GM23338 (cell line): Measurements from ENCODE around the gene MAN2B2. TPM values are rescaled to one million over a fixed set of nuclear protein-coding genes. Genes with fewer than 3 reads are reported as not detected.

Source experiments
- ATAC-seq: fragments of 200-7000 bp; cut with Tn5 transposase; 3 replicates; pipeline ENCODE4 v1.9.1; 2020
- DNase-seq: peaks from one replicate; pipeline ENCODE4 v3.0.0-alpha.2; 2015; ENCODE audit warnings: low spot score
- H2AFZ ChIP-seq: fragments of 200-600 bp; sonication (generic); 2 replicates; pipeline ENCODE4 v1.8.0; 2016; ENCODE audit warnings: antibody characterized with exemption, mild to moderate bottlenecking, moderate library complexity
- H3F3A ChIP-seq: fragments of 200-600 bp; sonication (generic); replicated peaks from 2 replicates; pipeline ENCODE4 v1.8.0; 2017; ENCODE audit warnings: antibody characterized with exemption, mixed run types, low read depth
- H3K27ac ChIP-seq: fragments of 200-600 bp; sonication (generic); 2 replicates; pipeline ENCODE4 v1.6.1; 2016; ENCODE audit warnings: low read depth
- H3K27me3 ChIP-seq: fragments of 200-600 bp; sonication (generic); 2 replicates; pipeline ENCODE4 v1.8.0; 2016; ENCODE audit warnings: mild to moderate bottlenecking, mixed run types, moderate library complexity; ENCODE audit not compliant: insufficient read depth
- H3K36me3 ChIP-seq: fragments of 200-600 bp; sonication (generic); 2 replicates; pipeline ENCODE4 v1.8.0; 2016; ENCODE audit warnings: mild to moderate bottlenecking; ENCODE audit not compliant: insufficient read depth
- H3K4me1 ChIP-seq: fragments of 200-600 bp; sonication (generic); 2 replicates; pipeline ENCODE4 v1.8.0; 2016; ENCODE audit warnings: mild to moderate bottlenecking, moderate library complexity; ENCODE audit not compliant: insufficient read depth
- H3K4me2 ChIP-seq: fragments of 200-600 bp; sonication (generic); 2 replicates; pipeline ENCODE4 v1.7.1; 2017; ENCODE audit warnings: mixed run types
- H3K4me3 ChIP-seq: fragments of 200-600 bp; sonication (generic); 2 replicates; pipeline ENCODE4 v1.6.1; 2016; ENCODE audit warnings: mixed run types
- H3K79me2 ChIP-seq: fragments of 200-600 bp; sonication (generic); replicated peaks from 2 replicates; pipeline ENCODE4 v1.8.0; 2017; ENCODE audit warnings: mild to moderate bottlenecking; ENCODE audit not compliant: insufficient read depth
- H3K9me2 ChIP-seq: fragments of 200-600 bp; sonication (generic); 2 replicates; pipeline ENCODE4 v1.8.0; 2017; ENCODE audit not compliant: insufficient read depth
- H4K20me1 ChIP-seq: fragments of 200-600 bp; sonication (generic); replicated peaks from 2 replicates; pipeline ENCODE4 v1.8.0; 2017; ENCODE audit warnings: mild to moderate bottlenecking; ENCODE audit not compliant: insufficient read depth
- H3K27ac Mint-ChIP-seq: 2 replicates; pipeline ENCODE4 v1.8.0; 2020; ENCODE audit warnings: inconsistent platforms, mild to moderate bottlenecking, moderate library complexity, mixed read lengths
- H3K27me3 Mint-ChIP-seq: 3 replicates; pipeline ENCODE4 v1.8.0; 2022; ENCODE audit warnings: low read depth, mild to moderate bottlenecking, moderate library complexity, mixed read lengths, inconsistent platforms; ENCODE audit not compliant: insufficient read depth, poor library complexity
- H3K36me3 Mint-ChIP-seq: 3 replicates; pipeline ENCODE4 v1.8.0; 2021; ENCODE audit warnings: low read depth, mild to moderate bottlenecking, inconsistent platforms, moderate library complexity, mixed read lengths
- H3K4me1 Mint-ChIP-seq: 3 replicates; pipeline ENCODE4 v1.8.0; 2020; ENCODE audit warnings: mild to moderate bottlenecking, inconsistent platforms, mixed read lengths
- H3K4me3 Mint-ChIP-seq: 3 replicates; pipeline ENCODE4 v1.8.0; 2021; ENCODE audit warnings: moderate library complexity, mild to moderate bottlenecking, inconsistent platforms, mixed read lengths
- H3K9me3 Mint-ChIP-seq: 3 replicates; pipeline ENCODE4 v1.8.0; 2020; ENCODE audit warnings: moderate library complexity, mild to moderate bottlenecking, inconsistent platforms, mixed read lengths
- CREB1 ChIP-seq: fragments of 250-450 bp; sonication (Bioruptor Pico); IDR thresholded peaks from 2 replicates; pipeline ENCODE4 v1.5.0; 2020; ENCODE audit warnings: low read depth, mild to moderate bottlenecking, moderate library complexity
- EZH2phosphoT487 ChIP-seq: fragments of 200-600 bp; sonication (generic); IDR thresholded peaks from one replicate; pipeline ENCODE4 v1.8.1; 2018; ENCODE audit warnings: antibody characterized with exemption; ENCODE audit not compliant: unreplicated experiment
- NANOG ChIP-seq: IDR thresholded peaks from 2 replicates; pipeline ENCODE4 v1.6.1; 2016; ENCODE audit warnings: antibody characterized with exemption, borderline replicate concordance
- POLR2AphosphoS5 ChIP-seq: IDR thresholded peaks from 2 replicates; pipeline ENCODE4 v1.6.1; 2016; ENCODE audit warnings: antibody characterized with exemption, low read depth
- REST ChIP-seq: IDR thresholded peaks from one replicate; pipeline ENCODE4 v1.6.1; 2018; ENCODE audit warnings: antibody characterized with exemption; ENCODE audit not compliant: unreplicated experiment
- ZNF114 ChIP-seq: fragments of 250-450 bp; sonication (Bioruptor Pico); IDR thresholded peaks from 2 replicates; pipeline ENCODE4 v1.5.0; 2020; ENCODE audit warnings: mild to moderate bottlenecking, moderate library complexity
- ZNF462 ChIP-seq: fragments of 250-450 bp; sonication (Bioruptor Pico); IDR thresholded peaks from 2 replicates; pipeline ENCODE4 v1.5.0; 2020; ENCODE audit warnings: mild to moderate bottlenecking, moderate library complexity
- polyA plus RNA-seq: library from polyadenylated mRNA; unstranded; fragments of >200 nt; fragmentation: Nextera tagmentation; extraction: Ambion mirVana; gene quantifications from 2 replicates; pipeline ENCODE4 v1.2.1, GENCODE V29; 2016
- total RNA-seq: library from RNA; depleted of rRNA; stranded (reverse); fragments of >200 nt; shearing (Covaris generic); gene quantifications from 2 replicates; pipeline ENCODE4 v1.2.3, GENCODE V29; 2014
- TF ChIP-seq, protein P1 (sequence below): IDR thresholded peaks from 2 replicates; pipeline ENCODE4 v1.6.1; 2016; ENCODE audit warnings: antibody characterized with exemption

MAN2B2 gene
- total and polyA plus RNA-seq, 2 experiments from 2014 or later = 1.6 to 6.9 TPM

DNA sequence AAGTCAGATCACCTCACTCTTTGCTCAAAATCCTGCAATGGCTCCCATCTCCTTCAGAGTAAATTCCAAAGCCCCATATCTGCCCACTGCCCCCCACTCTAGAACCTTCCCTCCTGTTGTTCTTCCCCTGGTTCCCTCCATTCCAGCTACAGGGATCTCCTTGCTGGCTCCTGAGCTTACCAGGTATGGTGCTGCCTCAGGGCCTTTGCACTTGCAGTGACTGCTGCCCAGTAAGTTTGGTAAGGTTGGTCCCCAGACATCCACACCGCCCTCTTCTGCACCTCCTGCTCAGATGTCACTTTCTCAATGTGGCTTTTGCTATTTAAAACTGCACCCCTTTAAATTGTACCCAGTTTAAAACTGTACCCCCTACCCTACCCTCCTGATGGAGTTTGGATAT lies 7.8 kb upstream of the MAN2B2 start:
- H3F3A ChIP-seq = no peaks in the 10 kb centered on the region
- no peaks in the 10 kb centered on the region; the same call in 1 of the 2 replicates for H4K20me1 ChIP-seq
- H3K9me3 Mint-ChIP-seq = no peaks in the 10 kb centered on the region; the same call in 2 of the 3 replicates
- H3K4me1 ChIP-seq = no peaks in the 10 kb centered on the region
- H3K36me3 Mint-ChIP-seq = no peaks in the 10 kb centered on the region; the same call in 2 of the 3 replicates
- no peak overlapping the region for H3K4me3 Mint-ChIP-seq
- no peak overlapping the region for H3K27ac Mint-ChIP-seq
- H3K36me3 ChIP-seq = no peaks in the 10 kb centered on the region
- no peak overlapping the region for H3K27ac ChIP-seq
- H3K27me3 ChIP-seq = peaks cover 43% of the 10 kb centered on the region
- no peak for DNase-seq
- H3K27me3 Mint-ChIP-seq = peaks cover 47% of the 10 kb centered on the region
- H2AFZ ChIP-seq = no peak overlapping the region
- TF ChIP-seq ZNF462 (CRISPR knock-in tag) (no peak), REST (no peak), EZH2phosphoT487 (no peak), NANOG (no peak), CREB1 (CRISPR knock-in tag) (no peak), POLR2AphosphoS5 (no peak), ZNF114 (no peak)
- TF ChIP-seq, protein P1, sequence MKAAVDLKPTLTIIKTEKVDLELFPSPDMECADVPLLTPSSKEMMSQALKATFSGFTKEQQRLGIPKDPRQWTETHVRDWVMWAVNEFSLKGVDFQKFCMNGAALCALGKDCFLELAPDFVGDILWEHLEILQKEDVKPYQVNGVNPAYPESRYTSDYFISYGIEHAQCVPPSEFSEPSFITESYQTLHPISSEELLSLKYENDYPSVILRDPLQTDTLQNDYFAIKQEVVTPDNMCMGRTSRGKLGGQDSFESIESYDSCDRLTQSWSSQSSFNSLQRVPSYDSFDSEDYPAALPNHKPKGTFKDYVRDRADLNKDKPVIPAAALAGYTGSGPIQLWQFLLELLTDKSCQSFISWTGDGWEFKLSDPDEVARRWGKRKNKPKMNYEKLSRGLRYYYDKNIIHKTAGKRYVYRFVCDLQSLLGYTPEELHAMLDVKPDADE = no peak
- no peaks in the 10 kb centered on the region for H3K9me2 ChIP-seq
- H3K79me2 ChIP-seq = no peaks in the 10 kb centered on the region
- H3K4me2 ChIP-seq = no peak overlapping the region
- no peak overlapping the region for H3K4me3 ChIP-seq
- H3K4me1 Mint-ChIP-seq = no peaks in the 10 kb centered on the region
- ATAC-seq = no peak
